Duodenal mucosa (tissue), 2 donors: ENCODE measurements around the gene SH2D4B.

Experiments used
- H3K27ac ChIP-seq: one replicate; pipeline ENCODE4 v1.7.0; 2013; ENCODE audit warnings: low read depth, low read length
- H3K27me3 ChIP-seq, 2 donors: one replicate each; pipeline ENCODE4 v1.7.0; 2013; ENCODE audit warnings: low read length in 2 of 2, control low read depth in 1 of 2; ENCODE audit not compliant: insufficient read depth in 2 of 2, control insufficient read depth in 1 of 2
- H3K36me3 ChIP-seq, 2 donors: one replicate each; pipeline ENCODE4 v1.7.0; 2013; ENCODE audit warnings: low read length in 2 of 2, control low read depth in 1 of 2; ENCODE audit not compliant: insufficient read depth in 2 of 2, control insufficient read depth in 1 of 2
- H3K4me1 ChIP-seq, 2 donors: one replicate each; pipeline ENCODE4 v1.7.0; 2013; ENCODE audit warnings: low read length in 2 of 2, control low read depth in 1 of 2; ENCODE audit not compliant: insufficient read depth in 2 of 2, control insufficient read depth in 1 of 2
- H3K4me3 ChIP-seq, 2 donors: one replicate each; pipeline ENCODE4 v1.7.0; 2013; ENCODE audit warnings: low read length in 2 of 2, low read depth in 1 of 2
- H3K9ac ChIP-seq, 2 donors: one replicate each; pipeline ENCODE4 v1.7.0; 2013; ENCODE audit warnings: low read length in 2 of 2, low read depth in 1 of 2
- H3K9me3 ChIP-seq, 2 donors: one replicate each; pipeline ENCODE4 v1.7.0; 2013; ENCODE audit warnings: low read length in 2 of 2, control low read depth in 1 of 2; ENCODE audit not compliant: control insufficient read depth in 1 of 2

Gene SH2D4B

GRCh38 chr10:80589726-80590373 is 52.1 kb downstream of the SH2D4B start:
- no peaks in the 10 kb centered on the region for H3K9me3 ChIP-seq
- H3K27me3 ChIP-seq = no peaks in the 10 kb centered on the region
- no peak overlapping the region for H3K4me3 ChIP-seq
- no peak overlapping the region for H3K27ac ChIP-seq
- H3K9ac ChIP-seq = no peak overlapping the region
- no peaks in the 10 kb centered on the region for H3K4me1 ChIP-seq
- no peaks in the 10 kb centered on the region for H3K36me3 ChIP-seq

DNA sequence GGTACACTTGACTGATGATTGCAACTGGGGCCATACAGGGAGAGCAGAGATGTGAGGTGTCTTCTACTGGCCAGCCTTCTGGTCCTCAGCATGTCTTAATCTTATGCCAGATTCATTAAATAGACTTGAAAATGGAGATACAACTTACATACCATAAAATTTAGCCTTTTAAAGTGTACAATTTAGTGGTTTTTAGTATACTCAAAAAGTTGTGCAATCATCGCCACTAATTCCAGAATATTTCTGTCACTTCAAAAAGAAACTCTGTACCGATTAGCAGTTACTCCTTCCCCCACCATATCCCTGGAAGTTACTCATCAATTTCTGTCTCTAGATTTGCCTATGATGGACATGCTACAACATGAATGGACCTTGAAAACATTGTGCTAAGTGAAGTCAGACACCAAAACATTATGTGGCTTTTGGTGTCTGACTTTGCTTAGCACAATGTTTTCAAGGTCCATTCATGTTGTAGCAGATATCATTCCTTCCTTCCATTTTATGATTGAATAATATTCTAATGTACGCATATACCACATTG is 53.0 kb downstream of the SH2D4B start:
- Histone ChIP-seq H3K4me1 (no peaks in the 10 kb centered on the region), H3K36me3 (no peaks in the 10 kb centered on the region), H3K27ac (no peak overlapping the region), H3K9ac (no peak overlapping the region), H3K9me3 (no peaks in the 10 kb centered on the region), H3K27me3 (no peaks in the 10 kb centered on the region), H3K4me3 (no peak overlapping the region)

GRCh38 chr10:80596391-80597257 is 58.9 kb downstream of the SH2D4B start:
- no peaks in the 10 kb centered on the region for H3K9me3 ChIP-seq

DNA sequence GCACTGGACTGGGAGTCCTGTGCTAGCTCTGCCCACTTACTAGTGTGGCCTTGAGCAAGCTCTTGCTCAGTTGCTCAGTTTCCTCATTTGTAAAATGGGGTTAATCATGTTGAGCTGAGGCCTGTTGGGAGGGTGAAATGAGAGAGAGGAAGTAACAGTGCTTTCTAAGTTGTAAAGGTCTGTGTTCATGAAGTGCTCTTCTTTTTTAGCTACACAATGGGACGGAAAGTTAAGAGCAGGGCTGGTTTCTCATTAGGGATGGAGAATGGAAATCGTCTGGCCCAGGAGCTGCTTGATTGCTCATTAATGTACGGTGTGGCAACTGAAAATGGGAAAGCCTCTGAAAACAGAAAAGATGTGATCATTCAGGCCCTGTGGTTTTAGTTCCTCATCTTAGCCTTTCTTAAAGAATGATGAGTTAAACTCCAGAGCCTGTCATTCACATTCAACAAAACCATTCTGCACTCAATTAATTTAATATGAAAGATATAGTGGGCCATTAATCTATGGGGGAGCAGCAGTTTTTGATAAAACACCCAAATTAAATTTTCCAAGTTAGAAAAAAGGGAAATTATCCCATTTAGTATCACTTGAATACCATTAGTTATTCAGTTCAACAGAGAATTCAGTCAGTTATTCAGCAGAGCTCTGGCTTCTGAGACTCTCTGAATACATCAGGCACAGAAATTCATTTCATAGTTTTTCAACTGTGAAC is 60.5 kb downstream of the SH2D4B start:
- Histone ChIP-seq H3K36me3 (no peaks in the 10 kb centered on the region), H3K9ac (no peak overlapping the region), H3K4me3 (no peak overlapping the region), H3K27me3 (no peaks in the 10 kb centered on the region), H3K4me1 (no peaks in the 10 kb centered on the region), H3K9me3 (no peaks in the 10 kb centered on the region), H3K27ac (no peak overlapping the region)

More at GRCh38 chr10:80596391-80597257, 58.9 kb downstream of the SH2D4B start:
- no peaks in the 10 kb centered on the region for H3K27me3 ChIP-seq
- no peak overlapping the region for H3K4me3 ChIP-seq
- H3K9ac ChIP-seq = no peak overlapping the region
- H3K4me1 ChIP-seq = no peaks in the 10 kb centered on the region
- no peak overlapping the region for H3K27ac ChIP-seq
- no peaks in the 10 kb centered on the region for H3K36me3 ChIP-seq

GRCh38 chr10:80598951-80599350 is 61.2 kb downstream of the SH2D4B start:
- Histone ChIP-seq H3K4me3 (no peak overlapping the region), H3K4me1 (no peaks in the 10 kb centered on the region), H3K27ac (no peak overlapping the region), H3K9me3 (no peaks in the 10 kb centered on the region), H3K27me3 (no peaks in the 10 kb centered on the region), H3K36me3 (no peaks in the 10 kb centered on the region), H3K9ac (no peak overlapping the region)

DNA sequence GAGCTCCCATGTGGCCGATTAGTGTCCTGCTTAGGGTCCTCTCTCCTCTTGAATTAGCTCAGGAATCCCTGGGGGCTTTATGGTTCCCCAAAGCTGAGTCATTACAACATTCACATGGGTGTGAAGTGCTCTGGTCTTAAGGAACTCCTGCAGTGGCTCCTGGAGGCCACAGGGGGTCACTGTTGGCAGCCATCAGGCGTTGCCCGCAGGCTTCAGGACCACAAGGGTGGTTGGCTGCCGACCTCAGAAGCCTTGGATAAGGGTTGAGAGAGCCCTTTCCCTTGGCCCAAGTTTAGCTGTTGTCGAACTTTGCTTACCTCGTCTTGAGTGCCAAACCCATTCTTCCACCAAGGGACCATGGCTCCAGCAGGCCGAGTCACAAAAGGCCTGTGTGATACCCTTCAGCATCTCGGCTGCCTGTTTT is 61.7 kb downstream of the SH2D4B start:
- no peak overlapping the region for H3K4me3 ChIP-seq
- H3K27me3 ChIP-seq = no peaks in the 10 kb centered on the region
- H3K4me1 ChIP-seq = no peaks in the 10 kb centered on the region
- no peaks in the 10 kb centered on the region for H3K36me3 ChIP-seq
- no peaks in the 10 kb centered on the region for H3K9me3 ChIP-seq
- H3K9ac ChIP-seq = no peak overlapping the region
- H3K27ac ChIP-seq = no peak overlapping the region

DNA sequence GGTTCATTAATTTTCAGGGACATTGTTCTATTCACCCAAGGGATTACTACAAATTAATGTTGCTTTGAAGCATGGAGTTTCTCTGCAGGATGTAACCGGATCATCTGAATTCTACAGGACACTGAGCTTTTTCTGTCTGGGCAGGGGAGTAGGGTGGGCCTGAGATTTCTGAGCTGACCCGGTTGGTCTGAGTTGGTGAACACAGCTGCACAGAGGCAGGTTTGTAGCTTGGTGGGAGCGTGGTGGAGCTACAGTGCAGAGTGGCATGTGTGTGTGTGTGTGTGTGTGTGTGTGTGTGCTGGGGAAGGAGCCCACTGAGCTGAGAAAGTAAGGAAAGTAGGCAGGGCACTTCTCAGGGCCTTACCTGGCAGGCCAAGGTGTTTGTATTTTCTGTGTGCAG is 62.6 kb downstream of the SH2D4B start:
- H3K9ac ChIP-seq = no peak overlapping the region
- no peaks in the 10 kb centered on the region for H3K27me3 ChIP-seq
- H3K4me1 ChIP-seq = no peaks in the 10 kb centered on the region
- H3K9me3 ChIP-seq = no peaks in the 10 kb centered on the region
- H3K27ac ChIP-seq = no peak overlapping the region
- H3K4me3 ChIP-seq = no peak overlapping the region
- no peaks in the 10 kb centered on the region for H3K36me3 ChIP-seq

DNA sequence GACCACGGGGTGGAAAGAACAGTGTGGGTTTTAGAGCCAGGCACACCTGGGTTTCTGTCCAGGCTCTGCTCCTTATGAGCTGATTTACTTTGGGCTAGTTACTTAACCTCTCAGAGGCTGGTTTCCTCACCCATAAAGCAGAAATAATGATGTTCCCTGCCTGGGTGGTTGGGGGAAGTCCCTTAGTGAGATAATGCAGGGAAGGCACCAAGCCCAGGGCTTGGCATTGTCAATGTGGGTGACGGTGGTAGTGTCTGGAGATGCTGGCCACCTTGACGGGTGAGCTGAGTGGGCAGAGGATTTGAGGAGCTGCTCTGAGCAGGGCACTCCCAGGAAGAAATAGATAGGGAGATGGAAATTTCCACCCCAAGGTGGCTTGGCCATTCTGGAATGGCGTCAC is 65.2 kb downstream of the SH2D4B start:
- Histone ChIP-seq H3K27me3 (no peaks in the 10 kb centered on the region), H3K4me1 (no peaks in the 10 kb centered on the region), H3K36me3 (no peaks in the 10 kb centered on the region), H3K4me3 (no peak overlapping the region), H3K9ac (no peak overlapping the region), H3K27ac (no peak overlapping the region), H3K9me3 (no peaks in the 10 kb centered on the region)

GRCh38 chr10:80603516-80603915 is 65.8 kb downstream of the SH2D4B start:
- no peak overlapping the region for H3K9ac ChIP-seq
- H3K36me3 ChIP-seq = no peaks in the 10 kb centered on the region
- no peak overlapping the region for H3K4me3 ChIP-seq
- H3K4me1 ChIP-seq = no peaks in the 10 kb centered on the region
- no peaks in the 10 kb centered on the region for H3K9me3 ChIP-seq
- no peak overlapping the region for H3K27ac ChIP-seq
- H3K27me3 ChIP-seq = no peaks in the 10 kb centered on the region

GRCh38 chr10:80608706-80609105 is 71.0 kb downstream of the SH2D4B start:
- Histone ChIP-seq H3K4me3 (no peak overlapping the region), H3K36me3 (no peaks in the 10 kb centered on the region), H3K9me3 (no peaks in the 10 kb centered on the region), H3K4me1 (no peaks in the 10 kb centered on the region), H3K9ac (no peak overlapping the region), H3K27me3 (no peaks in the 10 kb centered on the region), H3K27ac (no peak overlapping the region)
